A549 (cell line): ENCODE measurements around the gene LOX. TPM values are rescaled to one million over a fixed set of nuclear protein-coding genes. Genes with fewer than 3 reads are reported as not detected.

Experiments
- polyA plus RNA-seq, 4 experiments: library from polyadenylated mRNA; depleted of rRNA in 3 of 4; stranded (reverse); fragments of >200 nt; fragmentation: RNase III in 1 of 4; extraction: RNeasy Plus Mini Kit Qiagen cat#74134 plus additional on column Dnase treatment in 1 of 4; gene quantifications; 2 replicates in 3 of 4; 3 replicates in 1 of 4; pipeline ENCODE4 v1.2.3, GENCODE V29; 2011 to 2017

Gene LOX
- polyA plus RNA-seq, 2 of the 4 experiments (the other 2 are of a cell fraction): 0.34 to 0.36 TPM

Other genes with a start within 250 kb of the LOX start
- gene FTMT, start 226.4 kb downstream of the LOX start, polyA plus RNA-seq (2011; rRNA removed): not detected in 2 replicates
- not detected in 3 replicates for gene FTMT, start 226.4 kb downstream of the LOX start, polyA plus RNA-seq (2017; fragmentation: RNase III; extraction: RNeasy Plus Mini Kit Qiagen cat#74134 plus additional on column Dnase treatment)
- gene SRFBP1, start 116.3 kb downstream of the LOX start, polyA plus RNA-seq (2011; rRNA removed): 10.5 and 16.0 TPM in 2 replicates
- gene SRFBP1, start 116.3 kb downstream of the LOX start, polyA plus RNA-seq (2017; fragmentation: RNase III; extraction: RNeasy Plus Mini Kit Qiagen cat#74134 plus additional on column Dnase treatment): 9.8 to 10.7 TPM (median 10.0 TPM) in 3 replicates
- 0.30 and 0.50 TPM in 2 replicates for gene ZNF474, start 51.3 kb upstream of the LOX start, polyA plus RNA-seq (2011; rRNA removed)
- 0.15 to 0.32 TPM (median 0.26 TPM) in 3 replicates for gene ZNF474, start 51.3 kb upstream of the LOX start, polyA plus RNA-seq (2017; fragmentation: RNase III; extraction: RNeasy Plus Mini Kit Qiagen cat#74134 plus additional on column Dnase treatment)
- gene SNCAIP, start 234.0 kb upstream of the LOX start, polyA plus RNA-seq (2011; rRNA removed): 0.04 and 0.13 TPM in 2 replicates
- gene SNCAIP, start 234.0 kb upstream of the LOX start, polyA plus RNA-seq (2017; fragmentation: RNase III; extraction: RNeasy Plus Mini Kit Qiagen cat#74134 plus additional on column Dnase treatment): 0.03 TPM in 1 of 3 replicates, not detected in the others